HEK293 (cell line): ENCODE data around the gene CLASP2.
A peak's percentile ranks its signal among the peaks of the same experiment; 100 is the strongest.

Experiments used
- ZNF10 ChIP-seq: fragments of 450-650 bp; formaldehyde crosslinking; IDR thresholded peaks from 2 replicates; pipeline ENCODE4 v1.5.1; 2017; ENCODE audit warnings: missing biosample characterization, missing genetic modification characterization
- ZNF133 ChIP-seq: fragments of 450-650 bp; formaldehyde crosslinking; IDR thresholded peaks from 2 replicates; pipeline ENCODE4 v1.5.1; 2016; ENCODE audit warnings: missing biosample characterization, missing genetic modification characterization
- ZNF138 ChIP-seq: fragments of 450-650 bp; formaldehyde crosslinking; IDR thresholded peaks from 2 replicates; pipeline ENCODE4 v1.5.1; 2016; ENCODE audit warnings: missing biosample characterization, missing genetic modification characterization, borderline replicate concordance
- ZNF169 ChIP-seq: fragments of 450-650 bp; formaldehyde crosslinking; IDR thresholded peaks from 2 replicates; pipeline ENCODE4 v1.5.1; 2016; ENCODE audit warnings: missing biosample characterization, missing genetic modification characterization
- ZNF175 ChIP-seq: fragments of 450-650 bp; formaldehyde crosslinking; IDR thresholded peaks from 2 replicates; pipeline ENCODE4 v1.5.1; 2016; ENCODE audit warnings: missing biosample characterization, missing genetic modification characterization
- ZNF184 ChIP-seq: fragments of 450-650 bp; IDR thresholded peaks from 2 replicates; pipeline ENCODE4 v1.5.1; 2018; ENCODE audit warnings: missing biosample characterization, mild to moderate bottlenecking, missing genetic modification characterization
- ZNF202 ChIP-seq: fragments of 450-650 bp; formaldehyde crosslinking; IDR thresholded peaks from 2 replicates; pipeline ENCODE4 v1.5.1; 2016; ENCODE audit warnings: missing biosample characterization, missing genetic modification characterization, borderline replicate concordance
- ZNF24 ChIP-seq: fragments of 450-650 bp; formaldehyde crosslinking; IDR thresholded peaks from 2 replicates; pipeline ENCODE4 v1.5.1; 2016; ENCODE audit warnings: missing biosample characterization, missing genetic modification characterization
- ZNF341 ChIP-seq: fragments of 450-650 bp; formaldehyde crosslinking; IDR thresholded peaks from 2 replicates; pipeline ENCODE4; 2016; ENCODE audit warnings: low read depth, missing biosample characterization, missing genetic modification characterization
- ZNF366 ChIP-seq: fragments of 450-650 bp; formaldehyde crosslinking; conservative IDR thresholded peaks from 2 replicates; pipeline ENCODE4 v1.5.1; 2016; ENCODE audit warnings: missing biosample characterization, missing genetic modification characterization
- ZNF37A ChIP-seq: fragments of 450-650 bp; IDR thresholded peaks from 2 replicates; pipeline ENCODE4 v1.5.1; 2018; ENCODE audit warnings: missing biosample characterization, missing genetic modification characterization
- ZNF391 ChIP-seq: fragments of 450-650 bp; formaldehyde crosslinking; IDR thresholded peaks from 2 replicates; pipeline ENCODE4 v1.5.1; 2016; ENCODE audit warnings: low read depth, missing biosample characterization, missing genetic modification characterization, borderline replicate concordance
- ZNF600 ChIP-seq: fragments of 450-650 bp; formaldehyde crosslinking; IDR thresholded peaks from 2 replicates; pipeline ENCODE4 v1.5.1; 2016; ENCODE audit warnings: missing biosample characterization, missing genetic modification characterization
- ZNF626 ChIP-seq: fragments of 450-650 bp; sonication (Bioruptor Pico); formaldehyde crosslinking; IDR thresholded peaks from 2 replicates; pipeline ENCODE4 v1.5.1; 2018; ENCODE audit warnings: missing biosample characterization, missing genetic modification characterization, inconsistent platforms
- ZNF629 ChIP-seq: fragments of 450-650 bp; formaldehyde crosslinking; IDR thresholded peaks from 2 replicates; pipeline ENCODE4 v1.5.1; 2017; ENCODE audit warnings: missing biosample characterization, missing genetic modification characterization
- ZNF664 ChIP-seq: fragments of 450-650 bp; formaldehyde crosslinking; IDR thresholded peaks from 2 replicates; pipeline ENCODE4 v1.5.1; 2016; ENCODE audit warnings: missing biosample characterization, missing genetic modification characterization
- ZNF76 ChIP-seq: fragments of 450-650 bp; formaldehyde crosslinking; IDR thresholded peaks from 2 replicates; pipeline ENCODE4; 2016; ENCODE audit warnings: low read depth, missing biosample characterization, missing genetic modification characterization, borderline replicate concordance
- ZSCAN30 ChIP-seq: fragments of 450-650 bp; IDR thresholded peaks from 2 replicates; pipeline ENCODE4 v1.5.1; 2018; ENCODE audit warnings: missing biosample characterization, mild to moderate bottlenecking, missing genetic modification characterization, moderate library complexity
- TF ChIP-seq, protein P1 (sequence below): fragments of 450-650 bp; formaldehyde crosslinking; IDR thresholded peaks from 2 replicates; pipeline ENCODE4 v1.5.1; 2016; ENCODE audit warnings: missing biosample characterization, missing genetic modification characterization
- TF ChIP-seq, protein P2 (sequence below): fragments of 450-650 bp; formaldehyde crosslinking; IDR thresholded peaks from 2 replicates; pipeline ENCODE4 v1.5.1; 2017; ENCODE audit warnings: missing biosample characterization, missing genetic modification characterization
- TF ChIP-seq, protein P3 (sequence below): fragments of 450-650 bp; formaldehyde crosslinking; IDR thresholded peaks from 2 replicates; pipeline ENCODE4 v1.5.1; 2016; ENCODE audit warnings: missing biosample characterization, missing genetic modification characterization
- TF ChIP-seq, protein P4 (sequence below): fragments of 450-650 bp; IDR thresholded peaks from 2 replicates; pipeline ENCODE4 v1.5.1; 2018; ENCODE audit warnings: missing biosample characterization, missing genetic modification characterization
- TF ChIP-seq, protein P5 (sequence below): fragments of 450-650 bp; formaldehyde crosslinking; IDR thresholded peaks from 2 replicates; pipeline ENCODE4 v1.5.1; 2016; ENCODE audit warnings: missing biosample characterization, missing genetic modification characterization
- TF ChIP-seq, protein P6 (sequence below): fragments of 450-650 bp; IDR thresholded peaks from 2 replicates; pipeline ENCODE4 v1.5.1; 2018; ENCODE audit warnings: missing biosample characterization, mild to moderate bottlenecking, missing genetic modification characterization
- TF ChIP-seq, protein P7 (sequence below): fragments of 450-650 bp; formaldehyde crosslinking; IDR thresholded peaks from 2 replicates; pipeline ENCODE4 v1.5.1; 2016; ENCODE audit warnings: missing biosample characterization, missing genetic modification characterization

The CLASP2 gene

DNA sequence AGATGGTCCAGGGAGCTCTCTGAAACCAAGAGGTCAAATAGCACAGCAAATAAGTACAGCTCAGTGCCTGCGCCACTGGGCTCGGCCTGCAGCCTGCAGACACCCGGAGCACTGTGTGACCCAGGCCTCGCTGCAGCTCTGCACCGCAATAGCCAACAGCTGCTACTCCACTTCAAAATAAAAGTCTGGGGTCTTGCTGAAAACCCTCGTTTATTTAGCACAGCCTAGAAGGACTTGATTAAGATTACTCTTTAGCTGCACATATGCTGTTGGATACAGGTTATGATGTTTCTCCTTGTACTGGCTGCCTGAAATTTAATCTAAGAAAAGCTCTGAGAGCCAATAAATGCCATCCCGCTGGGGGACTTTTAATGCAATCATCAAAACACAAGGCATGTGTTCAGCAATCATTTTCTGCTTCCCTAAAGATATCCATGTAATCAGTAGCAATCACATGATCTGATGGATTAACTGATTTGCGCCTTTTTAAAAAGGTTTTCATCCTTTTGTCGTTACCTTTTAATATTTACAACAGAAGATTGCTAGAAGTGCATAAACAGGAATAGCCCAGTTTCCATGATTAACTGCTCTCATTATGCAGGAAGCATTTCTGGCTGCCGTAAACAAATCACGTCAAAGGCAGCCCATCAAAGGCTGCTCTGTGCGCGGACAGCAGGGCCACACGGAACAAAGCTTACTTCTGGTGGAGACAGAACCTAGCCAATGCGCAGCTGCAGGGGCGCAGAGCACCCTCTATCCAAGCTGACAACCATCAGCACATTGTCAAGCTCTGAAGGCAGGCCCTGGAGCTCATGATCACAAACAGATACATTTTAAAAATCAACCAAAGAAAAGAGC is 58.8 kb downstream of the CLASP2 start (continued):
- TF ChIP-seq ZNF10 (tag by site-specific recombination), result peak; percentile 61; the same call in 1 of the 2 replicates
- TF ChIP-seq ZNF175 (tag by site-specific recombination), result no peak
- TF ChIP-seq ZNF202 (tag by site-specific recombination), result no peak
- TF ChIP-seq ZNF600 (tag by site-specific recombination), result 0 out of 2 replicates have a peak, but pooled peaks have one; percentile 9
- TF ChIP-seq ZNF169 (tag by site-specific recombination), result no peak
- TF ChIP-seq, protein P1, sequence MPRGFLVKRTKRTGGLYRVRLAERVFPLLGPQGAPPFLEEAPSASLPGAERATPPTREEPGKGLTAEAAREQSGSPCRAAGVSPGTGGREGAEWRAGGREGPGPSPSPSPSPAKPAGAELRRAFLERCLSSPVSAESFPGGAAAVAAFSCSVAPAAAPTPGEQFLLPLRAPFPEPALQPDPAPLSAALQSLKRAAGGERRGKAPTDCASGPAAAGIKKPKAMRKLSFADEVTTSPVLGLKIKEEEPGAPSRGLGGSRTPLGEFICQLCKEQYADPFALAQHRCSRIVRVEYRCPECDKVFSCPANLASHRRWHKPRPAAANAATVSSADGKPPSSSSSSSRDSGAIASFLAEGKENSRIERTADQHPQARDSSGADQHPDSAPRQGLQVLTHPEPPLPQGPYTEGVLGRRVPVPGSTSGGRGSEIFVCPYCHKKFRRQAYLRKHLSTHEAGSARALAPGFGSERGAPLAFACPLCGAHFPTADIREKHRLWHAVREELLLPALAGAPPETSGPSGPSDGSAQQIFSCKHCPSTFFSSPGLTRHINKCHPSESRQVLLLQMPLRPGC, result no peak
- TF ChIP-seq ZNF366 (tag by site-specific recombination), result peak; percentile 67; the same call in 1 of the 2 replicates
- TF ChIP-seq ZNF391 (tag by site-specific recombination), result no peak
- TF ChIP-seq, protein P2, sequence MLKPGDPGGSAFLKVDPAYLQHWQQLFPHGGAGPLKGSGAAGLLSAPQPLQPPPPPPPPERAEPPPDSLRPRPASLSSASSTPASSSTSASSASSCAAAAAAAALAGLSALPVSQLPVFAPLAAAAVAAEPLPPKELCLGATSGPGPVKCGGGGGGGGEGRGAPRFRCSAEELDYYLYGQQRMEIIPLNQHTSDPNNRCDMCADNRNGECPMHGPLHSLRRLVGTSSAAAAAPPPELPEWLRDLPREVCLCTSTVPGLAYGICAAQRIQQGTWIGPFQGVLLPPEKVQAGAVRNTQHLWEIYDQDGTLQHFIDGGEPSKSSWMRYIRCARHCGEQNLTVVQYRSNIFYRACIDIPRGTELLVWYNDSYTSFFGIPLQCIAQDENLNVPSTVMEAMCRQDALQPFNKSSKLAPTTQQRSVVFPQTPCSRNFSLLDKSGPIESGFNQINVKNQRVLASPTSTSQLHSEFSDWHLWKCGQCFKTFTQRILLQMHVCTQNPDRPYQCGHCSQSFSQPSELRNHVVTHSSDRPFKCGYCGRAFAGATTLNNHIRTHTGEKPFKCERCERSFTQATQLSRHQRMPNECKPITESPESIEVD, result peak; percentile 84
- TF ChIP-seq ZNF37A (tag by site-specific recombination), result no peak
- TF ChIP-seq, protein P3, sequence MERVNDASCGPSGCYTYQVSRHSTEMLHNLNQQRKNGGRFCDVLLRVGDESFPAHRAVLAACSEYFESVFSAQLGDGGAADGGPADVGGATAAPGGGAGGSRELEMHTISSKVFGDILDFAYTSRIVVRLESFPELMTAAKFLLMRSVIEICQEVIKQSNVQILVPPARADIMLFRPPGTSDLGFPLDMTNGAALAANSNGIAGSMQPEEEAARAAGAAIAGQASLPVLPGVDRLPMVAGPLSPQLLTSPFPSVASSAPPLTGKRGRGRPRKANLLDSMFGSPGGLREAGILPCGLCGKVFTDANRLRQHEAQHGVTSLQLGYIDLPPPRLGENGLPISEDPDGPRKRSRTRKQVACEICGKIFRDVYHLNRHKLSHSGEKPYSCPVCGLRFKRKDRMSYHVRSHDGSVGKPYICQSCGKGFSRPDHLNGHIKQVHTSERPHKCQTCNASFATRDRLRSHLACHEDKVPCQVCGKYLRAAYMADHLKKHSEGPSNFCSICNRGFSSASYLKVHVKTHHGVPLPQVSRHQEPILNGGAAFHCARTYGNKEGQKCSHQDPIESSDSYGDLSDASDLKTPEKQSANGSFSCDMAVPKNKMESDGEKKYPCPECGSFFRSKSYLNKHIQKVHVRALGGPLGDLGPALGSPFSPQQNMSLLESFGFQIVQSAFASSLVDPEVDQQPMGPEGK (tag by site-specific recombination), result peak; percentile 25; the same call in 1 of the 2 replicates
- no peak for TF ChIP-seq ZNF184
- peak; percentile 67 for TF ChIP-seq ZNF341 (tag by site-specific recombination)
- peak; percentile 66; the same call in 1 of the 2 replicates for TF ChIP-seq ZSCAN30 (tag by site-specific recombination)
- TF ChIP-seq ZNF24 (tag by site-specific recombination), result peak; percentile 88
- TF ChIP-seq, protein P4, sequence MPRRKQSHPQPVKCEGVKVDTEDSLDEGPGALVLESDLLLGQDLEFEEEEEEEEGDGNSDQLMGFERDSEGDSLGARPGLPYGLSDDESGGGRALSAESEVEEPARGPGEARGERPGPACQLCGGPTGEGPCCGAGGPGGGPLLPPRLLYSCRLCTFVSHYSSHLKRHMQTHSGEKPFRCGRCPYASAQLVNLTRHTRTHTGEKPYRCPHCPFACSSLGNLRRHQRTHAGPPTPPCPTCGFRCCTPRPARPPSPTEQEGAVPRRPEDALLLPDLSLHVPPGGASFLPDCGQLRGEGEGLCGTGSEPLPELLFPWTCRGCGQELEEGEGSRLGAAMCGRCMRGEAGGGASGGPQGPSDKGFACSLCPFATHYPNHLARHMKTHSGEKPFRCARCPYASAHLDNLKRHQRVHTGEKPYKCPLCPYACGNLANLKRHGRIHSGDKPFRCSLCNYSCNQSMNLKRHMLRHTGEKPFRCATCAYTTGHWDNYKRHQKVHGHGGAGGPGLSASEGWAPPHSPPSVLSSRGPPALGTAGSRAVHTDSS, result 0 out of 2 replicates have a peak, but pooled peaks have one; percentile 13
- no peak for TF ChIP-seq ZNF138
- TF ChIP-seq, protein P5, sequence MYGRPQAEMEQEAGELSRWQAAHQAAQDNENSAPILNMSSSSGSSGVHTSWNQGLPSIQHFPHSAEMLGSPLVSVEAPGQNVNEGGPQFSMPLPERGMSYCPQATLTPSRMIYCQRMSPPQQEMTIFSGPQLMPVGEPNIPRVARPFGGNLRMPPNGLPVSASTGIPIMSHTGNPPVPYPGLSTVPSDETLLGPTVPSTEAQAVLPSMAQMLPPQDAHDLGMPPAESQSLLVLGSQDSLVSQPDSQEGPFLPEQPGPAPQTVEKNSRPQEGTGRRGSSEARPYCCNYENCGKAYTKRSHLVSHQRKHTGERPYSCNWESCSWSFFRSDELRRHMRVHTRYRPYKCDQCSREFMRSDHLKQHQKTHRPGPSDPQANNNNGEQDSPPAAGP (tag by site-specific recombination), result no peak
- TF ChIP-seq ZNF664 (tag by site-specific recombination), result peak; percentile 92
- TF ChIP-seq ZNF629, result peak; percentile 78
- no peak; the same call in 1 of the 2 replicates for TF ChIP-seq ZNF133
- TF ChIP-seq, protein P6, sequence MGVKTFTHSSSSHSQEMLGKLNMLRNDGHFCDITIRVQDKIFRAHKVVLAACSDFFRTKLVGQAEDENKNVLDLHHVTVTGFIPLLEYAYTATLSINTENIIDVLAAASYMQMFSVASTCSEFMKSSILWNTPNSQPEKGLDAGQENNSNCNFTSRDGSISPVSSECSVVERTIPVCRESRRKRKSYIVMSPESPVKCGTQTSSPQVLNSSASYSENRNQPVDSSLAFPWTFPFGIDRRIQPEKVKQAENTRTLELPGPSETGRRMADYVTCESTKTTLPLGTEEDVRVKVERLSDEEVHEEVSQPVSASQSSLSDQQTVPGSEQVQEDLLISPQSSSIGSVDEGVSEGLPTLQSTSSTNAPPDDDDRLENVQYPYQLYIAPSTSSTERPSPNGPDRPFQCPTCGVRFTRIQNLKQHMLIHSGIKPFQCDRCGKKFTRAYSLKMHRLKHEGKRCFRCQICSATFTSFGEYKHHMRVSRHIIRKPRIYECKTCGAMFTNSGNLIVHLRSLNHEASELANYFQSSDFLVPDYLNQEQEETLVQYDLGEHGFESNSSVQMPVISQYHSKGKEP (tag by site-specific recombination), result peak; percentile 88
- TF ChIP-seq, protein P7, sequence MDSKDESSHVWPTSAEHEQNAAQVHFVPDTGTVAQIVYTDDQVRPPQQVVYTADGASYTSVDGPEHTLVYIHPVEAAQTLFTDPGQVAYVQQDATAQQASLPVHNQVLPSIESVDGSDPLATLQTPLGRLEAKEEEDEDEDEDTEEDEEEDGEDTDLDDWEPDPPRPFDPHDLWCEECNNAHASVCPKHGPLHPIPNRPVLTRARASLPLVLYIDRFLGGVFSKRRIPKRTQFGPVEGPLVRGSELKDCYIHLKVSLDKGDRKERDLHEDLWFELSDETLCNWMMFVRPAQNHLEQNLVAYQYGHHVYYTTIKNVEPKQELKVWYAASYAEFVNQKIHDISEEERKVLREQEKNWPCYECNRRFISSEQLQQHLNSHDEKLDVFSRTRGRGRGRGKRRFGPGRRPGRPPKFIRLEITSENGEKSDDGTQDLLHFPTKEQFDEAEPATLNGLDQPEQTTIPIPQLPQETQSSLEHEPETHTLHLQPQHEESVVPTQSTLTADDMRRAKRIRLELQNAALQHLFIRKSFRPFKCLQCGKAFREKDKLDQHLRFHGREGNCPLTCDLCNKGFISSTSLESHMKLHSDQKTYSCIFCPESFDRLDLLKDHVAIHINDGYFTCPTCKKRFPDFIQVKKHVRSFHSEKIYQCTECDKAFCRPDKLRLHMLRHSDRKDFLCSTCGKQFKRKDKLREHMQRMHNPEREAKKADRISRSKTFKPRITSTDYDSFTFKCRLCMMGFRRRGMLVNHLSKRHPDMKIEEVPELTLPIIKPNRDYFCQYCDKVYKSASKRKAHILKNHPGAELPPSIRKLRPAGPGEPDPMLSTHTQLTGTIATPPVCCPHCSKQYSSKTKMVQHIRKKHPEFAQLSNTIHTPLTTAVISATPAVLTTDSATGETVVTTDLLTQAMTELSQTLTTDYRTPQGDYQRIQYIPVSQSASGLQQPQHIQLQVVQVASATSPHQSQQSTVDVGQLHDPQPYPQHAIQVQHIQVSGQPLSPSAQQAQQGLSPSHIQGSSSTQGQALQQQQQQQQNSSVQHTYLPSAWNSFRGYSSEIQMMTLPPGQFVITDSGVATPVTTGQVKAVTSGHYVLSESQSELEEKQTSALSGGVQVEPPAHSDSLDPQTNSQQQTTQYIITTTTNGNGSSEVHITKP (tag by site-specific recombination), result 0 out of 2 replicates have a peak, but pooled peaks have one; percentile 28
- no peak for TF ChIP-seq ZNF76 (tag by site-specific recombination)
- TF ChIP-seq ZNF626, result 0 out of 2 replicates have a peak, but pooled peaks have one; percentile 14
